ENCODE results near the gene FBXO40. TPM values are rescaled to one million over a fixed set of nuclear protein-coding genes. Genes with fewer than 3 reads are reported as not detected.
"Not testable (repeated sequence)": the region's sequence is repeated elsewhere in the genome, so short reads cannot be mapped to it uniquely, and the experiment has no call there.

Gene FBXO40
- total RNA-seq, result not detected

DNA sequence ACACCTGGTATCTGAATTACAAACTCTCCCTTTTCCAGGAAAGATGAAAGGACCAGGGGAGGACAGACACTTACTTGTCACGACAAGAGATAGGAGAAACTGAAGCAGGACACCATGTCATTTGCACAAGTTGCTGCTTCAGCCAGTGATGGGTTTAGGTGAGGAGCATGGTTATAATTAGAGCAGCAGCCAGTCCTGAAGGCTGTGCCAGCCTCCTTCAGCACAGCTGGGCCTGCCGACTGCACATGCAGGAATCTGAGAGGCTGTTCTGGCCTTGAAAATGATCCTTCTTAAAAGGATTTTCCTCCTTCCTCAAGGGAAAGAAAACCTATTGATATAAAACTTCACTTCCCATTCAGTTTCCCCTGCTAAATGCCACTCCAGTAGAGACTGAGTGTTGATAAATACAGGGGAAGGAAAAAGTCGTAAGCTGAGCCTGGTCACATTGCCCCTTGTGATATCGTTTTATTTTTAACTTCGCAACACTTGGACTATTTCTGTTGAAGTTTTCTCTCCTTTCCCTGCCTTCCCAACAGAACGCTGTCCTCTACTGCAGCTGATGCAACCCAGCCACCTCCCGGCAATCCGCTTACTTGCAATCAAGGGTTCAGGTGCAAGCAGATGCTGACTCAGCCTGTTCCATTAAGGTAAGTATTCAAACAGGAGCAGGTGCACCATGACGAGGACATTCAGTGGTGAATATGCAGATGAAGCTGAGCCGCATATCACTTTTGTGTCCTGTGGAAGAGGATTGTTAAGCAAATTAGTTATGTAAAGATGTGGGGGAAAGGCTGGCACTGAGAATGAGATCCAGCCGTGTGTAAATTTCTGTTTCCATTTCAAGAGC, at the start of gene FBXO40:
FBXO40 (plus strand) TSS at position 524 of the 847 bp plus-strand sequence. CDS start 27,197 bp downstream, outside the sequence.
- POLR2A ChIA-PET, result no interaction called here
- Mint-ChIP-seq H3K4me3 (no peak within 1 kb of the TSS), H3K4me1 (no peaks in the 10 kb centered on the region), H3K27ac (no peak within 1 kb of the TSS), H3K27me3 (peaks cover 14% of the 10 kb centered on the region), H3K36me3 (no peaks in the 10 kb centered on the region), H3K9me3 (no peaks in the 10 kb centered on the region)
- ATAC-seq (ENCODE audit: low read depth), result no peak
- DNase-seq, result no peak

GRCh38 chr3:121545049-121545573, 48.1 kb upstream of the FBXO40 start:
- POLR2A ChIA-PET, result interaction anchor here (0.8 to 2.0 kb wide), 4 partner anchors 91 to 871 kb away, joined by 3 to 8 read pairs (median 5); partner anchors contain the start of genes GOLGB1, HCLS1 and WDR5B

GRCh38 chr3:121545574-121546455, 47.4 kb upstream of the FBXO40 start, which contains the start of gene POLQ:
POLQ (minus strand) TSS chr3:121545988; CDS start chr3:121545877, 111 bp downstream.
- Mint-ChIP-seq H3K27ac (peak within 1 kb of the TSS; percentile 87), H3K27me3 (no peaks in the 10 kb centered on the region), H3K4me3 (peak within 1 kb of the TSS; percentile 96), H3K36me3 (peaks cover 15% of the 10 kb centered on the region), H3K9me3 (no peaks in the 10 kb centered on the region), H3K4me1 (peaks cover 13% of the 10 kb centered on the region)
- DNase-seq (peak; percentile 83), ATAC-seq (ENCODE audit: low read depth) (peak; percentile 97)
- POLR2A ChIA-PET, result interaction anchor here (0.6 to 2.0 kb wide), 8 partner anchors 90 to 1762 kb away, joined by 3 to 8 read pairs (median 3); partner anchors contain the start of genes GOLGB1, HCLS1 and WDR5B

More at GRCh38 chr3:121545049-121545573, 48.1 kb upstream of the FBXO40 start:
- Mint-ChIP-seq H3K27me3 (no peaks in the 10 kb centered on the region), H3K36me3 (peaks cover 16% of the 10 kb centered on the region), H3K4me1 (peaks cover 13% of the 10 kb centered on the region), H3K9me3 (no peaks in the 10 kb centered on the region), H3K4me3 (peak overlapping the region; percentile 96), H3K27ac (peak overlapping the region; percentile 87)
- ATAC-seq (ENCODE audit: low read depth) (peak; percentile 9), DNase-seq (no peak)

DNA sequence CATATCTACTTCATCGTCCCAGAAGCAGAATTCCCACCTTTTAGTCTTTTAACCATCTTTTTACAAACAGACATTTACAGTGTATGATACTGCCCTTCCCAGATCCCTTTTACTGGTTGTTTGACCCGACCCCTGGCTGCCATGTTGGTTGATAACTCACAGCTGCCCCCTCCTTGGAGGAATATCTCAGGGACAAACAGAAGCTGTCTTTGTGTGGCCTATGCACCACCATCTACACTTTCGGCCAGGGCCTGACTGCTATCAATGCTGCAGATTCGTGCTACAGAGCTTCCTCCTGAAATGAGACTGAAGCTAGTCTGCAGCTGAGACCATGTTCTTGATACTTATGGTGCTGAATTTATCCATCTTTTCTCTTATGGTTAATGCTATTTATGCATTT, 40.8 kb upstream of the FBXO40 start:
- no peak for DNase-seq

DNA sequence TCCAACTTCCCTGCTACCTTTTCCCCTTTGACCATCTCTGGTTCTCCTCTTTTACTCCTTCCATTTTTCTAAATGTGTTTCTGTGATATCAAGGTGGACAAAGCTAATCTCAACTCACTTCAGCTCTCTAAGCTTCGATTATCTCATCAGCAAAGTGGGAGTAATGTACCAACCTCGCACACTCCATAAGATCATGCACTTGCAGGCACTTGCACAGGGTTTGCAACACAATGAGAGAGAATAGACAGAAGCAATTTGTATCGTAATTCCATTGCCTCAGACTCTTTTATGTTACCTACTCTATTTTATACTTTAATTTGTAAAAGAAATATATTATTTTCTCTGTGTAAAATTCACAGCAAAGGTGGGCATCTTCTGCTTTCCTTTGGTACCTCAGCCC, 40.4 kb upstream of the FBXO40 start:
- H3K4me3 Mint-ChIP-seq, result no peak overlapping the region
- no peak for ATAC-seq (ENCODE audit: low read depth)
- H3K9me3 Mint-ChIP-seq, result no peaks in the 10 kb centered on the region
- POLR2A ChIA-PET, result no interaction called here
- DNase-seq, result no peak
- no peaks in the 10 kb centered on the region for H3K36me3 Mint-ChIP-seq
- H3K4me1 Mint-ChIP-seq, result peaks cover 1% of the 10 kb centered on the region
- H3K27me3 Mint-ChIP-seq, result peaks cover 9% of the 10 kb centered on the region
- no peak overlapping the region for H3K27ac Mint-ChIP-seq

More for the DNA sequence above, 40.8 kb upstream of the FBXO40 start:
- H3K27me3 Mint-ChIP-seq, result peaks cover 9% of the 10 kb centered on the region
- H3K4me1 Mint-ChIP-seq, result peaks cover 1% of the 10 kb centered on the region
- no peak for ATAC-seq (ENCODE audit: low read depth)
- no peaks in the 10 kb centered on the region for H3K36me3 Mint-ChIP-seq
- H3K27ac Mint-ChIP-seq, result no peak overlapping the region
- H3K4me3 Mint-ChIP-seq, result no peak overlapping the region
- POLR2A ChIA-PET, result no interaction called here
- no peaks in the 10 kb centered on the region for H3K9me3 Mint-ChIP-seq

- Mint-ChIP-seq H3K4me1 (no peaks in the 10 kb centered on the region), H3K4me3 (no peak overlapping the region), H3K9me3 (no peaks in the 10 kb centered on the region), H3K27ac (no peak overlapping the region), H3K36me3 (no peaks in the 10 kb centered on the region), H3K27me3 (peaks cover 10% of the 10 kb centered on the region)
- POLR2A ChIA-PET, result no interaction called here
- DNase-seq (no peak), ATAC-seq (ENCODE audit: low read depth) (no peak)
Measured at GRCh38 chr3:121557426-121557934, 35.7 kb upstream of the FBXO40 start.

GRCh38 chr3:121562148-121562547, 31.0 kb upstream of the FBXO40 start:
- Mint-ChIP-seq H3K27ac (no peak overlapping the region), H3K4me3 (no peak overlapping the region), H3K9me3 (no peaks in the 10 kb centered on the region), H3K4me1 (no peaks in the 10 kb centered on the region), H3K27me3 (peaks cover 10% of the 10 kb centered on the region), H3K36me3 (no peaks in the 10 kb centered on the region)
- POLR2A ChIA-PET, result no interaction called here
- no peak for ATAC-seq (ENCODE audit: low read depth)
- DNase-seq, result no peak

- Mint-ChIP-seq H3K9me3 (no peaks in the 10 kb centered on the region), H3K27me3 (peaks cover 15% of the 10 kb centered on the region), H3K4me1 (no peaks in the 10 kb centered on the region), H3K36me3 (no peaks in the 10 kb centered on the region), H3K27ac (no peak overlapping the region), H3K4me3 (no peak overlapping the region)
- DNase-seq (no peak), ATAC-seq (ENCODE audit: low read depth) (no peak)
- POLR2A ChIA-PET, result no interaction called here
Measured at GRCh38 chr3:121566773-121567172, 26.4 kb upstream of the FBXO40 start.

DNA sequence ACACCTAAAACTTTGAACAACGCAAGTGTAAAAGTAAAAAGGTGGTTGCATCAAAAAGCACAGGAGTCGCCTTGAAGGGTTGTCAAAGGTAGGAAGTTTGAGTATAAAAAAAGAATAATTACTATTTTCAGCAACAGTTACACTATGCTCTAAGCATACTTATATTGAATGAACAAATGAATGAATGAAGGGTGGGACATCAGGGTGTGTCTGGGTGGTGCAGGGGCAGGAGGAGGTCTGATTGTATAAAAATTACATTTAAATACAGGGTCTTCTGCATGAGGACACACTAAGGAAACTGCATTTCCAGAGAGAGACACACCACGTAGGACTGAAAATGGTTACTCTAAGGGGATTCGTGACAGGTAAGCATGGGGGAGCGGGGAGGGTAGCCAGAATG, 25.5 kb upstream of the FBXO40 start, which contains the start of gene ARGFX:
ARGFX (plus strand) TSS at position 301 of the 400 bp plus-strand sequence. CDS start 2,765 bp downstream, outside the sequence.
- Mint-ChIP-seq H3K9me3 (no peaks in the 10 kb centered on the region), H3K4me3 (no peak within 1 kb of the TSS), H3K4me1 (no peaks in the 10 kb centered on the region), H3K36me3 (no peaks in the 10 kb centered on the region), H3K27me3 (peaks cover 11% of the 10 kb centered on the region), H3K27ac (no peak within 1 kb of the TSS)
- ATAC-seq (ENCODE audit: low read depth) (no peak), DNase-seq (no peak)
- POLR2A ChIA-PET, result no interaction called here

DNA sequence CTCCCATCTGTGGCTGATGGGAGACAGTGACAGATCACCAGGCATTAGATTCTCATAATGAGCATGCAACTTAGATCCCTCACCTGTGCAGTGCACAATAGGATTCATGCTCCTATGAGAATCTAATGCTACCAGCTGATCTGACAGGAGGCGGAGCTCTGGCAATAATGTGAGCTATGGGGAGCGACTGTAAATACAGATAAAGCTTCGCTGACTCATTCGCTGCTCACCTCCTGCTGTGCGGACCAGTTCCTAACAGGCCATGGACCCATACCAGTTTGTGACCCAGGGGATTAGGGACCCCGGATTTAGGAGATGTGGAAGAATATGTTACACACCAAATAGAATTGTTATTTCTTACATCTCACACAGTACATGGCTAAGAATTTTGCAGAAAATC, 18.7 kb upstream of the FBXO40 start:
- H3K27ac Mint-ChIP-seq, result no peak overlapping the region
- no peaks in the 10 kb centered on the region for H3K36me3 Mint-ChIP-seq
- POLR2A ChIA-PET, result interaction anchor here (0.6 kb wide), 1 partner anchor 56 kb away, joined by 3 read pairs; no protein-coding TSS in a partner anchor
- no peak overlapping the region for H3K4me3 Mint-ChIP-seq
- peaks cover 19% of the 10 kb centered on the region for H3K27me3 Mint-ChIP-seq
- DNase-seq, result no peak
- ATAC-seq (ENCODE audit: low read depth), result no peak
- no peaks in the 10 kb centered on the region for H3K4me1 Mint-ChIP-seq
- no peaks in the 10 kb centered on the region for H3K9me3 Mint-ChIP-seq

- no peaks in the 10 kb centered on the region for H3K4me1 Mint-ChIP-seq
- no peaks in the 10 kb centered on the region for H3K9me3 Mint-ChIP-seq
- ATAC-seq (ENCODE audit: low read depth) (no peak), DNase-seq (no peak)
- no peak overlapping the region for H3K27ac Mint-ChIP-seq
- H3K27me3 Mint-ChIP-seq, result peaks cover 15% of the 10 kb centered on the region
- no peak overlapping the region for H3K4me3 Mint-ChIP-seq
- POLR2A ChIA-PET, result no interaction called here
- H3K36me3 Mint-ChIP-seq, result no peaks in the 10 kb centered on the region
Measured at GRCh38 chr3:121581691-121582090, 11.5 kb upstream of the FBXO40 start.

GRCh38 chr3:121584418-121584817, 8.8 kb upstream of the FBXO40 start:
- no peak overlapping the region for H3K27ac Mint-ChIP-seq
- no peaks in the 10 kb centered on the region for H3K9me3 Mint-ChIP-seq
- POLR2A ChIA-PET, result no interaction called here
- DNase-seq (no peak), ATAC-seq (ENCODE audit: low read depth) (no peak)
- no peaks in the 10 kb centered on the region for H3K4me1 Mint-ChIP-seq
- H3K27me3 Mint-ChIP-seq, result peaks cover 10% of the 10 kb centered on the region
- no peak overlapping the region for H3K4me3 Mint-ChIP-seq
- no peaks in the 10 kb centered on the region for H3K36me3 Mint-ChIP-seq

GRCh38 chr3:121593806-121594205, 627 bp downstream of the FBXO40 start:
- peaks cover 14% of the 10 kb centered on the region for H3K27me3 Mint-ChIP-seq
- H3K36me3 Mint-ChIP-seq; H3K9me3 Mint-ChIP-seq; POLR2A ChIA-PET; H3K27ac Mint-ChIP-seq; H3K4me3 Mint-ChIP-seq; H3K4me1 Mint-ChIP-seq; ATAC-seq (ENCODE audit: low read depth); DNase-seq: not testable (repeated sequence)
